ENCODE results near the gene RGS12.

Gene RGS12

GRCh38 chr4:3254302-3255131, 38.3 kb upstream of the RGS12 start:
- in situ Hi-C loops (cut with MboI; ENCODE audit: low sequenced_read_pairs) = no loop called here

- in situ Hi-C loops (cut with MboI; ENCODE audit: low sequenced_read_pairs) = no loop called here
These were observed 37.1 kb upstream of the RGS12 start for GRCh38 chr4:3255611-3256186.

- in situ Hi-C loops (cut with MboI; ENCODE audit: low sequenced_read_pairs) = no loop called here
These were observed 36.4 kb upstream of the RGS12 start for GRCh38 chr4:3256230-3257102.

GRCh38 chr4:3257103-3257555, 35.7 kb upstream of the RGS12 start:
- in situ Hi-C loops (cut with MboI; ENCODE audit: low sequenced_read_pairs) = no loop called here

GRCh38 chr4:3257556-3258482, 35.0 kb upstream of the RGS12 start:
- in situ Hi-C loops (cut with MboI; ENCODE audit: low sequenced_read_pairs) = no loop called here

GRCh38 chr4:3261411-3262207, 31.2 kb upstream of the RGS12 start:
- in situ Hi-C loops (cut with MboI; ENCODE audit: low sequenced_read_pairs) = no loop called here

- in situ Hi-C loops (cut with MboI; ENCODE audit: low sequenced_read_pairs) = no loop called here
These were observed 30.4 kb upstream of the RGS12 start for GRCh38 chr4:3262208-3263052.

- in situ Hi-C loops (cut with MboI; ENCODE audit: low sequenced_read_pairs) = no loop called here
These were observed 29.6 kb upstream of the RGS12 start for GRCh38 chr4:3263053-3263875.

GRCh38 chr4:3263876-3264193, 29.0 kb upstream of the RGS12 start:
- in situ Hi-C loops (cut with MboI; ENCODE audit: low sequenced_read_pairs) = no loop called here

GRCh38 chr4:3266076-3266475, 26.7 kb upstream of the RGS12 start:
- in situ Hi-C loops (cut with MboI; ENCODE audit: low sequenced_read_pairs) = no loop called here

- in situ Hi-C loops (cut with MboI; ENCODE audit: low sequenced_read_pairs) = no loop called here
These were observed 25.0 kb upstream of the RGS12 start for GRCh38 chr4:3267576-3268394.

- in situ Hi-C loops (cut with MboI; ENCODE audit: low sequenced_read_pairs) = no loop called here
These were observed 24.3 kb upstream of the RGS12 start for GRCh38 chr4:3268395-3269104.

GRCh38 chr4:3269105-3269927, 23.5 kb upstream of the RGS12 start:
- in situ Hi-C loops (cut with MboI; ENCODE audit: low sequenced_read_pairs) = no loop called here

- in situ Hi-C loops (cut with MboI; ENCODE audit: low sequenced_read_pairs) = no loop called here
These were observed 22.7 kb upstream of the RGS12 start for GRCh38 chr4:3269991-3270611.

- in situ Hi-C loops (cut with MboI; ENCODE audit: low sequenced_read_pairs) = no loop called here
These were observed 21.7 kb upstream of the RGS12 start for GRCh38 chr4:3271131-3271530.
